Chondrocyte (in vitro differentiated cells): ENCODE data around the gene RASAL2. TPM values are rescaled to one million over a fixed set of nuclear protein-coding genes. Genes with fewer than 3 reads are reported as not detected.
A peak's percentile ranks its signal among the peaks of the same experiment; 100 is the strongest.

Experiments used
- DNase-seq: peaks from one replicate; pipeline ENCODE4 v3.0.0; 2021; ENCODE audit warnings: mixed read lengths, low spot score
- H3K27ac Mint-ChIP-seq: one replicate; pipeline ENCODE4 v1.8.0; 2021; ENCODE audit warnings: mild to moderate bottlenecking, moderate library complexity, mixed read lengths; ENCODE audit not compliant: unreplicated experiment
- H3K27me3 Mint-ChIP-seq: 2 replicates; pipeline ENCODE4 v1.8.0; 2021; ENCODE audit warnings: low read depth, mixed read lengths
- H3K36me3 Mint-ChIP-seq: 2 replicates; pipeline ENCODE4 v1.8.0; 2021; ENCODE audit warnings: low read depth, mixed read lengths
- H3K4me1 Mint-ChIP-seq: 2 replicates; pipeline ENCODE4 v1.8.0; 2021; ENCODE audit warnings: low read depth, mild to moderate bottlenecking, mixed read lengths
- H3K4me3 Mint-ChIP-seq: one replicate; pipeline ENCODE4 v1.8.0; 2021; ENCODE audit warnings: mild to moderate bottlenecking, moderate library complexity, mixed read lengths; ENCODE audit not compliant: unreplicated experiment
- H3K9me3 Mint-ChIP-seq: 2 replicates; pipeline ENCODE4 v1.8.0; 2021; ENCODE audit warnings: low read depth, mixed read lengths
- CTCF ChIP-seq: fragments of 200-600 bp; sonication (generic); IDR thresholded peaks from 2 replicates; pipeline ENCODE4 v1.5.0; 2021; ENCODE audit warnings: antibody characterized with exemption, mild to moderate bottlenecking, moderate library complexity
- total RNA-seq: library from RNA; stranded (reverse); gene quantifications from 3 replicates; pipeline ENCODE4 v1.2.1, GENCODE V29; 2021

RASAL2 gene
- total RNA-seq, 1 donor from 2014 or later, result 40.1 TPM

- Mint-ChIP-seq H3K4me3 (no peak overlapping the region), H3K27ac (no peak overlapping the region), H3K9me3 (no peaks in the 10 kb centered on the region), H3K36me3 (no peaks in the 10 kb centered on the region), H3K4me1 (no peaks in the 10 kb centered on the region), H3K27me3 (no peaks in the 10 kb centered on the region)
- no peak for TF ChIP-seq CTCF
- no peak for DNase-seq
Measured at GRCh38 chr1:178490967-178491366, 397.1 kb downstream of the RASAL2 start.

- Mint-ChIP-seq H3K9me3 (no peaks in the 10 kb centered on the region), H3K27me3 (no peaks in the 10 kb centered on the region), H3K36me3 (no peaks in the 10 kb centered on the region), H3K4me3 (no peak overlapping the region), H3K4me1 (no peaks in the 10 kb centered on the region), H3K27ac (no peak overlapping the region)
- DNase-seq, result no peak
- no peak for TF ChIP-seq CTCF
Measured at GRCh38 chr1:178491721-178492120, 397.8 kb downstream of the RASAL2 start.

- H3K27me3 Mint-ChIP-seq, result no peaks in the 10 kb centered on the region
- no peaks in the 10 kb centered on the region for H3K36me3 Mint-ChIP-seq
- no peaks in the 10 kb centered on the region for H3K4me1 Mint-ChIP-seq
- peak; percentile 11 for TF ChIP-seq CTCF
- H3K9me3 Mint-ChIP-seq, result no peaks in the 10 kb centered on the region
- no peak for DNase-seq
- no peak overlapping the region for H3K4me3 Mint-ChIP-seq
- no peak overlapping the region for H3K27ac Mint-ChIP-seq
Measured at GRCh38 chr1:178492341-178492740, 398.4 kb downstream of the RASAL2 start.

GRCh38 chr1:178493301-178493741, 399.4 kb downstream of the RASAL2 start:
- Mint-ChIP-seq H3K36me3 (no peaks in the 10 kb centered on the region), H3K27ac (no peak overlapping the region), H3K4me1 (no peaks in the 10 kb centered on the region), H3K27me3 (no peaks in the 10 kb centered on the region), H3K4me3 (no peak overlapping the region), H3K9me3 (no peaks in the 10 kb centered on the region)
- DNase-seq, result no peak
- no peak for TF ChIP-seq CTCF

GRCh38 chr1:178494569-178494971, 400.7 kb downstream of the RASAL2 start:
- no peak for TF ChIP-seq CTCF
- no peaks in the 10 kb centered on the region for H3K27me3 Mint-ChIP-seq
- H3K4me3 Mint-ChIP-seq, result no peak overlapping the region
- H3K27ac Mint-ChIP-seq, result no peak overlapping the region
- no peak for DNase-seq
- H3K36me3 Mint-ChIP-seq, result no peaks in the 10 kb centered on the region
- H3K4me1 Mint-ChIP-seq, result no peaks in the 10 kb centered on the region
- H3K9me3 Mint-ChIP-seq, result no peaks in the 10 kb centered on the region
